ENCODE results near the gene MAP3K10. TPM values are rescaled to one million over a fixed set of nuclear protein-coding genes. Genes with fewer than 3 reads are reported as not detected.

MAP3K10 gene
- total RNA-seq, 2 donors from 2014 or later, result 13.2 to 28.4 TPM

DNA sequence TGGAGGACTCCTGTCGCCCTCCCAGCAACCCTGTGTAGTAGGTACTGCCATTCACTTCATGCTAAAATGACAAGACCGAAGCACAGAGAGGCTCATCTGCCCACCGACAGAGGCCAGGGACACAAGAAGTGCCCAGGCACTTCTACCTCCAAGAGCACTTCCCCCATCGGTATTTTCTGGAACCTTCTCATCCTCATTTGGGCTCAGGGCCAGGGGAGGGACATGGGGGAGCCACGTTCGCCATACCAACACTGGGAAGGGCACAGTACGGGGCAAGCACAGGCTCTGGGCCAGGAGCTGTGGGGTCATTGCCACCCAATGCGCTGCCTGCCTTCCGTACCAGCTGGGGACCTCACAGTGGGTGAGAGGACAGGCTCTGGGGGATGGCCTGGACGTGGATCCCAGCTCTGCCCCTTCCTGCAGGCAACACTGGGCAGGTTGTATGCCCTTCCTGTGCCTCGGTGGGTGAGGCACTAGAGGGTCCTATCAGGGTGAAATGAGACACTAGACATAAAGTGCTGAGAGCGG lies 56.6 kb downstream of the MAP3K10 start:
- no peaks in the 10 kb centered on the region for H3K36me3 Mint-ChIP-seq

GRCh38 chr19:40249201-40249600 lies 58.0 kb downstream of the MAP3K10 start:
- ATAC-seq (no peak), DNase-seq (ENCODE audit: low spot score) (peak; percentile 60)
- no peaks in the 10 kb centered on the region for H3K36me3 Mint-ChIP-seq
- no peaks in the 10 kb centered on the region for H3K9me3 Mint-ChIP-seq
- no peak overlapping the region for H3K27ac Mint-ChIP-seq
- H3K27me3 Mint-ChIP-seq, result no peaks in the 10 kb centered on the region
- H3K4me1 Mint-ChIP-seq (ENCODE audit: low read depth in 2 of 2), result peaks cover 4 to 21% of the 10 kb centered on the region in 2 donors
- H3K4me3 Mint-ChIP-seq, result no peak overlapping the region

More for the DNA sequence above, 56.6 kb downstream of the MAP3K10 start:
- Mint-ChIP-seq H3K27me3 (no peaks in the 10 kb centered on the region), H3K4me3 (no peak overlapping the region), H3K4me1 (ENCODE audit: low read depth in 2 of 2) (peaks cover 4 to 20% of the 10 kb centered on the region in 2 donors), H3K27ac (no peak overlapping the region), H3K9me3 (no peaks in the 10 kb centered on the region)
- no peak for ATAC-seq
- DNase-seq (ENCODE audit: low spot score), result no peak

DNA sequence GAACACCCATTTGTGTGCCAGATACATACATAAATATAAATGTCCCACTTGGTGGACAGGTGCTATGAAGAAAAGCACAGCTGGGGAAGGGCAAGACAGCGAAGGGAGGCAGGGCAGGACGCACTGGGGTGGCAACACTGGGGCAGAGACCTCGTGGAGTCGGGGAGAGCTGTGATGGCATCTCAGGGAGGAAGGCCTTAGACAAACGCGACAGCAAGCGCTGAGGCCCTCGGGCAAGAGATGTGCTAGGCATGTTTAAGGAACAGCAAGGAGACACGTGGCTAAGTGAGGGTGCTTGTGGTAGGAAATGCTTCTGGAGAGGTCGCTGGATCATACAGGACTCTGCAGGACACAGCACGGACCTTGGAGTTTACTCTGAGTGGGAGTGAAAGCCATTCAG lies 58.6 kb downstream of the MAP3K10 start:
- no peaks in the 10 kb centered on the region for H3K27me3 Mint-ChIP-seq
- H3K36me3 Mint-ChIP-seq, result no peaks in the 10 kb centered on the region
- DNase-seq (ENCODE audit: low spot score) (no peak), ATAC-seq (no peak)
- H3K27ac Mint-ChIP-seq, result peak overlapping the region; percentile 12 to 58
- H3K9me3 Mint-ChIP-seq, result no peaks in the 10 kb centered on the region
- peaks cover 4 to 21% of the 10 kb centered on the region in 2 donors for H3K4me1 Mint-ChIP-seq (ENCODE audit: low read depth in 2 of 2)
- H3K4me3 Mint-ChIP-seq, result no peak overlapping the region

- Mint-ChIP-seq H3K36me3 (peaks cover 9% of the 10 kb centered on the region), H3K4me1 (ENCODE audit: low read depth in 2 of 2) (peaks cover 13 to 33% of the 10 kb centered on the region in 2 donors)
- no peak for ATAC-seq
These were observed 60.0 kb downstream of the MAP3K10 start for GRCh38 chr19:40251244-40251643.

GRCh38 chr19:40251991-40252390 lies 60.8 kb downstream of the MAP3K10 start:
- peaks cover 9% of the 10 kb centered on the region for H3K36me3 Mint-ChIP-seq
- no peaks in the 10 kb centered on the region for H3K9me3 Mint-ChIP-seq
- peaks cover 13 to 37% of the 10 kb centered on the region in 2 donors for H3K4me1 Mint-ChIP-seq (ENCODE audit: low read depth in 2 of 2)

More at GRCh38 chr19:40251244-40251643, 60.0 kb downstream of the MAP3K10 start:
- Mint-ChIP-seq H3K4me3 (no peak overlapping the region), H3K27me3 (no peaks in the 10 kb centered on the region), H3K27ac (no peak overlapping the region), H3K9me3 (no peaks in the 10 kb centered on the region)
- DNase-seq (ENCODE audit: low spot score), result no peak

GRCh38 chr19:40252395-40252794 lies 61.2 kb downstream of the MAP3K10 start:
- DNase-seq (ENCODE audit: low spot score) (no peak), ATAC-seq (no peak)
- H3K4me1 Mint-ChIP-seq (ENCODE audit: low read depth in 2 of 2), result peaks cover 13 to 37% of the 10 kb centered on the region in 2 donors
- no peaks in the 10 kb centered on the region for H3K27me3 Mint-ChIP-seq
- no peaks in the 10 kb centered on the region for H3K9me3 Mint-ChIP-seq
- H3K27ac Mint-ChIP-seq, result no peak overlapping the region
- H3K4me3 Mint-ChIP-seq, result no peak overlapping the region
- H3K36me3 Mint-ChIP-seq, result peaks cover 9% of the 10 kb centered on the region

More at GRCh38 chr19:40251991-40252390, 60.8 kb downstream of the MAP3K10 start:
- Mint-ChIP-seq H3K4me3 (no peak overlapping the region), H3K27me3 (no peaks in the 10 kb centered on the region), H3K27ac (no peak overlapping the region)
- DNase-seq (ENCODE audit: low spot score), result no peak
- ATAC-seq, result peak in 1 of 2 donors; percentile 38

GRCh38 chr19:40253611-40254092 lies 62.4 kb downstream of the MAP3K10 start:
- ATAC-seq, result no peak
- Mint-ChIP-seq H3K36me3 (peaks cover 9% of the 10 kb centered on the region), H3K9me3 (no peaks in the 10 kb centered on the region), H3K4me3 (no peak overlapping the region), H3K27ac (no peak overlapping the region), H3K4me1 (ENCODE audit: low read depth in 2 of 2) (peaks cover 13 to 35% of the 10 kb centered on the region in 2 donors), H3K27me3 (no peaks in the 10 kb centered on the region)
- DNase-seq (ENCODE audit: low spot score), result no peak

DNA sequence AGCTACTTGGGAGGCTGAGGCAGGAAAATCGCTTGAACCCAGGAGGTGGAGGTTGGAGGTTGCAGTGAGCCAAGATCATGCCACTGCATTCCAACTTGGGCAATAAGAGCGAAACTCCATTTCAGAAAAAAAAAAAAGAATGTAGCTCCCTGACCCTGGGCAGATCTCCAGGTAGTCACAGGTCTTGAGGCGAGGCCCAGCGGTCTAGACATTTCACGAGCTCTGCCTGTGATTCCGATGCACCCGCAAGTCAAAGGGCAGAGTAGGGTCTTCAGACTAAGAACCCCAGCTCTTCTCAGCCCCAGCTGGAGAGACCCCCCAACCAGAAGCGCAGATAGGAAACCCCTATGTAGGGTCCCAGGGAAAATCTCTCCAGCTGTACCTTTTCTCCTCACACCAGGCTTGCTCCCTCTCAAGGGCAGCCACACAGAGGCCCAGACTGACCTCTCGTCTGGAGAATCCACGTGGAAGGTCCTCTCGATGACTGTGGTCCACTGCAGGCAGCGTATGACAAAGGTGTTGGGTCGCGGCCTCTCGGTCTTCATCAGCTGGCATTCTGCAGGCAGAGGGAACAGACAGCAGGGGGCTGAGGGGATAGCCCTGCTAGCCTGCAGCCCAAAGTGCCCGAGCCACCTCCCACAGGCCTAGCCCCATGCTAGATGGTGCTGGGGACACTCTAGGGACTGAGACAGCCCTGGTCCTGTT lies 63.6 kb downstream of the MAP3K10 start:
- Mint-ChIP-seq H3K36me3 (peaks cover 9% of the 10 kb centered on the region), H3K9me3 (no peaks in the 10 kb centered on the region), H3K4me3 (no peak overlapping the region), H3K4me1 (ENCODE audit: low read depth in 2 of 2) (peaks cover 17 to 38% of the 10 kb centered on the region in 2 donors), H3K27ac (no peak overlapping the region), H3K27me3 (no peaks in the 10 kb centered on the region)
- DNase-seq (ENCODE audit: low spot score) (peak; percentile 39), ATAC-seq (no peak)

DNA sequence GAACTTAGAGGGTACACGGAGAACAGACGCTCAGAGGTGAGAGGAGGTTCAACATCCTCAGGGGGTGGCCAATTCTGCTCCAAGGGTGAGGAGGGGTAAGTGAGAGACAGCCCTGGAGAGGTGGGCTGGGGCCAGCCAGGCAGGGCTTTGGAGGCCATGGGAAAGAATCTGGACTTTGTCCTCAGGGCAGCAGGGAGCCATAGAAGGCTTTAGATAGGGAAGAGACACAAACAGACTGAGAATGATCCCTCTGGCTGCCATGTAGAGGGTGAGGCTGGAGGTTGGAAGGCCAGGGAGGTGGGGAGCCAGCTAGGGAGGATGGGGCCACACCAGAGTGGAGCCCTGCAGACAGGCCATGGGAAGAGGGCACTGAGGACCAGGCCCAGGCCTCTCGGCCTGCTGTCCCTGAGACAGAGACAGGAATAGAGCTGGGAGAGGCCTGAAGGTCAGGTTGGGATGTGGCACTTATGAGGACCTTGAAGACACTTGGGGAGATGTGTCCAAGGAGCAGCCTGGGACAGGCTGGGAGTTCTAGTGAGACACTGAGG lies 64.5 kb downstream of the MAP3K10 start:
- Mint-ChIP-seq H3K4me1 (ENCODE audit: low read depth in 2 of 2) (peaks cover 16 to 38% of the 10 kb centered on the region in 2 donors), H3K4me3 (no peak overlapping the region), H3K9me3 (no peaks in the 10 kb centered on the region), H3K27ac (no peak overlapping the region), H3K36me3 (peaks cover 9% of the 10 kb centered on the region), H3K27me3 (no peaks in the 10 kb centered on the region)
- no peak for ATAC-seq
- DNase-seq (ENCODE audit: low spot score), result no peak

- H3K27ac Mint-ChIP-seq, result no peak overlapping the region
- H3K4me3 Mint-ChIP-seq, result no peak overlapping the region
- no peaks in the 10 kb centered on the region for H3K9me3 Mint-ChIP-seq
- H3K27me3 Mint-ChIP-seq, result no peaks in the 10 kb centered on the region
- no peak for DNase-seq (ENCODE audit: low spot score)
- H3K36me3 Mint-ChIP-seq, result peaks cover 9% of the 10 kb centered on the region
- no peak for ATAC-seq
- peaks cover 16 to 40% of the 10 kb centered on the region in 2 donors for H3K4me1 Mint-ChIP-seq (ENCODE audit: low read depth in 2 of 2)
These were observed 65.3 kb downstream of the MAP3K10 start for GRCh38 chr19:40256512-40256911.

GRCh38 chr19:40257096-40257517 lies 65.9 kb downstream of the MAP3K10 start:
- Mint-ChIP-seq H3K27ac (no peak overlapping the region), H3K27me3 (no peaks in the 10 kb centered on the region), H3K4me3 (no peak overlapping the region), H3K9me3 (no peaks in the 10 kb centered on the region), H3K4me1 (ENCODE audit: low read depth in 2 of 2) (peaks cover 16 to 37% of the 10 kb centered on the region in 2 donors), H3K36me3 (peaks cover 9% of the 10 kb centered on the region)
- ATAC-seq, result peak in 1 of 2 donors; percentile 24
- DNase-seq (ENCODE audit: low spot score), result no peak

DNA sequence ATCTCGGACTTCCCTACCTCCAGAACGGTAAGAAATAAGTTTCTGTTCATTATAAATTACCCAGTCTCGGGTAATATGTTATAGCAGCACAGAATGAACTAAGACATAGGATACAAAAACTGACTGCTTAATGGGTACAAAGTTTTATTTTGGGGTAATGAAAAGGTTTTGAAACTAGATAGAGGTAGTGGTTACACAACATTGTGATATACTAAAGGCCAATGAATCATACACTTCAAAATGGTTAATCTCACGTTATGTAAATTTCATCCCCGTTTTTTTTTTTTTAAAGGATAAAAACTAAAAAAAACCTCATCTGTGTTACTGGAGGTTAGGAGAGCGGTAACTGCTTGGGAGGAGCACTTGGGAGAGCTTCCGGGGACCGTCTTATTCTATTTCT lies 70.4 kb downstream of the MAP3K10 start:
- no peak for DNase-seq (ENCODE audit: low spot score)
- Mint-ChIP-seq H3K27ac (no peak overlapping the region), H3K27me3 (no peaks in the 10 kb centered on the region), H3K4me3 (no peak overlapping the region), H3K36me3 (no peaks in the 10 kb centered on the region), H3K9me3 (no peaks in the 10 kb centered on the region), H3K4me1 (ENCODE audit: low read depth in 2 of 2) (peaks cover 7 to 34% of the 10 kb centered on the region in 2 donors)
- ATAC-seq, result no peak

- ATAC-seq, result peak in 1 of 2 donors; percentile 11
- no peak overlapping the region for H3K4me3 Mint-ChIP-seq
- no peaks in the 10 kb centered on the region for H3K27me3 Mint-ChIP-seq
- H3K9me3 Mint-ChIP-seq, result no peaks in the 10 kb centered on the region
- no peaks in the 10 kb centered on the region for H3K36me3 Mint-ChIP-seq
- no peak overlapping the region for H3K27ac Mint-ChIP-seq
- H3K4me1 Mint-ChIP-seq (ENCODE audit: low read depth in 2 of 2), result peaks cover 12 to 37% of the 10 kb centered on the region in 2 donors
- no peak for DNase-seq (ENCODE audit: low spot score)
These were observed 71.2 kb downstream of the MAP3K10 start for GRCh38 chr19:40262422-40262821.
